Measurements from ENCODE around the gene SPATA20. TPM values are rescaled to one million over a fixed set of nuclear protein-coding genes. Genes with fewer than 3 reads are reported as not detected.

The SPATA20 gene
- total and polyA plus RNA-seq, 2 of the 8 experiments (the other 6 are each of a cell fraction or from before 2014, with no cell fraction given): 16.2 to 17.5 TPM

DNA sequence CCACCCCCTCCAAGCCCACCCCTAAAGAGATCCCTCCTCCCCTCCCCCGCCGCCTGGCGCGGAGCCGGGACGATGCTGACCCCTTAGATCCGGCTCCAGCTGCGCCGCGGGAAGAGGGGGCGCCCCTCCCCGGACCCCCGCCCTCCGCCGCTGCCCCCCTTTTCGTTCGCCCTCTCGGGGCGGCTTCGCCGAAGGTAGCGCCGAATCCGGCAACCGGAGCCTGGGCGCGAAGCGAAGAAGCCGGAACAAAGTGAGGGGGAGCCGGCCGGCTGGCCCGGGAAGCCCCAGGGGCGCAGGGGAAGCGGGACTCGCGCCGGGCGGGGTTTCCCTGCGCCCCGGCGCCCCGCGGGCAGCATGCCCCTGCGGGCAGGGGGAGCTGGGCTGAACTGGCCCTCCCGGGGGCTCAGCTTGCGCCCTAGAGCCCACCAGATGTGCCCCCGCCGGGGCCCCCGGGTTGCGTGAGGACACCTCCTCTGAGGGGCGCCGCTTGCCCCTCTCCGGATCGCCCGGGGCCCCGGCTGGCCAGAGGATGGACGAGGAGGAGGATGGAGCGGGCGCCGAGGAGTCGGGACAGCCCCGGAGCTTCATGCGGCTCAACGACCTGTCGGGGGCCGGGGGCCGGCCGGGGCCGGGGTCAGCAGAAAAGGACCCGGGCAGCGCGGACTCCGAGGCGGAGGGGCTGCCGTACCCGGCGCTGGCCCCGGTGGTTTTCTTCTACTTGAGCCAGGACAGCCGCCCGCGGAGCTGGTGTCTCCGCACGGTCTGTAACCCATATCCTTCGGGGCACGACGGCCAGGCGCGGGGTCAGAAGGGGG, 14.2 kb downstream of the SPATA20 start (continued):
- no peak for TF ChIP-seq SIX5 (IDR thresholded peaks at IDR 0.05; ENCODE audit: low read depth, low read length)
- no peak for TF ChIP-seq ASH2L (IDR thresholded peaks at IDR 0.05; ENCODE audit: low read length)
- TF ChIP-seq MAX (IDR thresholded peaks at IDR 0.05): no peak
- TF ChIP-seq CTBP2 (IDR thresholded peaks at IDR 0.05; ENCODE audit: borderline replicate concordance, insufficient read depth, insufficient read length, low read length): no peak
- no peak for TF ChIP-seq RXRA (IDR thresholded peaks at IDR 0.05; ENCODE audit: insufficient read depth, low read depth, low read length)
- TF ChIP-seq MAFK (IDR thresholded peaks at IDR 0.05; ENCODE audit: low read depth, low read length): no peak
- TF ChIP-seq ZNF274 (IDR thresholded peaks at IDR 0.05; ENCODE audit: borderline replicate concordance, extremely low read depth, low read length): no peak
- TF ChIP-seq USF2 (IDR thresholded peaks at IDR 0.05; ENCODE audit: low read length): no peak
- no peak for TF ChIP-seq KDM5A (IDR thresholded peaks at IDR 0.05; ENCODE audit: low read length)
